IMR-90 (cell line): Measurements from ENCODE around the gene LEUTX. TPM values are rescaled to one million over a fixed set of nuclear protein-coding genes. Genes with fewer than 3 reads are reported as not detected.

Experiments
- ATAC-seq: fragments of 200-7000 bp; cut with Tn5 transposase; 2 replicates; pipeline ENCODE4 v1.9.1; 2020; ENCODE audit warnings: low read depth, mild to moderate bottlenecking, moderate library complexity
- BruUV-seq: library from RNA; stranded (reverse); fragments of 400-500 nt; replicated peaks from 2 replicates; lab custom pipeline; 2021; lab: Mats Ljungman, UMichigan
- CTCF ChIA-PET: fragments of 300-600 bp; formaldehyde crosslinking; extraction: SDS; loops from one replicate; lab custom pipeline; 2021; ENCODE audit warnings: antibody characterized with exemption; lab: Yijun Ruan, JAX
- POLR2A ChIA-PET: fragments of 300-600 bp; sonication (Branson Sonifier 250); formaldehyde crosslinking; loops from one replicate; lab custom pipeline; 2022; ENCODE audit warnings: antibody characterized with exemption; ENCODE audit not compliant: unreplicated experiment; lab: Charles Lee
- DNase-seq: peaks from one replicate; pipeline ENCODE4 v3.0.0; 2013
- H2AFZ ChIP-seq: replicated peaks from 2 replicates; pipeline ENCODE3; 2013; ENCODE audit warnings: low read length, mild to moderate bottlenecking; ENCODE audit not compliant: poor library complexity
- H2AK5ac ChIP-seq: 2 replicates; pipeline ENCODE4 v1.6.1; 2013; ENCODE audit warnings: low read depth, low read length, inconsistent platforms
- H2AK9ac ChIP-seq: replicated peaks from 2 replicates; pipeline ENCODE3; 2013; ENCODE audit warnings: mild to moderate bottlenecking, low read depth, low read length, moderate library complexity; ENCODE audit not compliant: poor library complexity
- H2BK120ac ChIP-seq: 2 replicates; pipeline ENCODE4 v1.6.1; 2013; ENCODE audit warnings: low read depth, low read length, inconsistent platforms
- H2BK15ac ChIP-seq: 3 replicates; pipeline ENCODE4 v1.6.1; 2013; ENCODE audit warnings: low read depth, low read length, inconsistent platforms
- H2BK20ac ChIP-seq: 2 replicates; pipeline ENCODE4 v1.6.1; 2013; ENCODE audit warnings: low read depth, mild to moderate bottlenecking, inconsistent platforms, low read length, moderate library complexity
- H2BK5ac ChIP-seq: 2 replicates; pipeline ENCODE4 v1.6.1; 2013; ENCODE audit warnings: mild to moderate bottlenecking, low read depth, low read length, inconsistent platforms; ENCODE audit not compliant: poor library complexity, severe bottlenecking
- H3K14ac ChIP-seq: replicated peaks from 2 replicates; pipeline ENCODE4 v1.6.1; 2013; ENCODE audit warnings: low read depth, low read length, inconsistent platforms
- H3K18ac ChIP-seq: 2 replicates; pipeline ENCODE4 v1.6.1; 2013; ENCODE audit warnings: low read depth, low read length, control low read depth
- H3K23ac ChIP-seq: 2 replicates; pipeline ENCODE4 v1.6.1; 2013; ENCODE audit warnings: low read depth, low read length, inconsistent platforms
- H3K27ac ChIP-seq: 2 replicates; pipeline ENCODE4 v1.5.1; 2013; ENCODE audit warnings: mild to moderate bottlenecking, control low read depth, low read length; ENCODE audit not compliant: insufficient read depth
- H3K27me3 ChIP-seq: 2 replicates; pipeline ENCODE4 v1.6.1; 2013; ENCODE audit warnings: low read length; ENCODE audit not compliant: control insufficient read depth, insufficient read depth
- H3K36me3 ChIP-seq: 2 replicates; pipeline ENCODE4 v1.6.1; 2013; ENCODE audit warnings: low read length, mixed read lengths; ENCODE audit not compliant: control insufficient read depth, insufficient read depth
- H3K4ac ChIP-seq: 2 replicates; pipeline ENCODE4 v1.6.1; 2013; ENCODE audit warnings: low read depth, low read length, inconsistent platforms
- H3K4me1 ChIP-seq: 2 replicates; pipeline ENCODE4 v1.6.1; 2013; ENCODE audit warnings: low read length, mixed read lengths; ENCODE audit not compliant: control insufficient read depth, insufficient read depth
- H3K4me2 ChIP-seq: 2 replicates; pipeline ENCODE4 v1.6.1; 2013; ENCODE audit warnings: low read depth, mild to moderate bottlenecking, control low read depth, low read length, moderate library complexity
- H3K4me3 ChIP-seq: 2 replicates; pipeline ENCODE4 v1.5.1; 2013; ENCODE audit warnings: low read depth, mild to moderate bottlenecking, control low read depth, low read length, moderate library complexity; ENCODE audit not compliant: insufficient read depth
- H3K56ac ChIP-seq: 2 replicates; pipeline ENCODE4 v1.6.1; 2013; ENCODE audit warnings: low read length, inconsistent platforms; ENCODE audit not compliant: insufficient read depth; ENCODE audit errors: extremely low read depth
- H3K79me1 ChIP-seq, 2 experiments: 2 replicates each; pipeline ENCODE4 v1.6.1; 2013; ENCODE audit warnings: low read length in 2 of 2, inconsistent platforms in 1 of 2, low read depth in 1 of 2
- H3K9ac ChIP-seq: 2 replicates; pipeline ENCODE4 v1.6.1; 2013; ENCODE audit warnings: low read depth, low read length, control low read depth
- H3K9me1 ChIP-seq: 2 replicates; pipeline ENCODE4 v1.6.1; 2013; ENCODE audit warnings: low read length, inconsistent platforms; ENCODE audit not compliant: insufficient read depth
- H3K9me3 ChIP-seq: 2 replicates; pipeline ENCODE4 v1.6.1; 2013; ENCODE audit warnings: low read length; ENCODE audit not compliant: control insufficient read depth, insufficient read depth
- H4K20me1 ChIP-seq: 2 replicates; pipeline ENCODE4 v1.6.1; 2013; ENCODE audit warnings: low read length, inconsistent platforms; ENCODE audit not compliant: insufficient read depth
- H4K5ac ChIP-seq: 2 replicates; pipeline ENCODE4 v1.6.1; 2013; ENCODE audit warnings: mild to moderate bottlenecking, low read depth, low read length, control low read depth
- H4K8ac ChIP-seq, 2 experiments: 2 replicates each; pipeline ENCODE4 v1.6.1; 2013; ENCODE audit warnings: low read depth in 2 of 2, low read length in 2 of 2, control low read depth in 1 of 2, inconsistent platforms in 1 of 2
- H4K91ac ChIP-seq: 2 replicates; pipeline ENCODE4 v1.6.1; 2013; ENCODE audit warnings: low read depth, low read length, inconsistent platforms; ENCODE audit not compliant: insufficient read depth
- BHLHE40 ChIP-seq: fragments of 150-350 bp; IDR thresholded peaks from 2 replicates; pipeline ENCODE4 v1.6.1; 2016; ENCODE audit warnings: mild to moderate bottlenecking, low read depth, low read length
- CEBPB ChIP-seq: IDR thresholded peaks from 2 replicates; pipeline ENCODE4 v1.6.1; 2012; ENCODE audit warnings: low read depth, low read length, improper control_type of control experiment
- CHD1 ChIP-seq: IDR thresholded peaks from 2 replicates; pipeline ENCODE4 v1.6.1; 2012; ENCODE audit warnings: low read depth, low read length, improper control_type of control experiment
- FOS ChIP-seq: fragments of 150-350 bp; IDR thresholded peaks from 2 replicates; pipeline ENCODE4 v1.6.1; 2016; ENCODE audit warnings: low read depth, low read length
- MAFK ChIP-seq: IDR thresholded peaks from 2 replicates; pipeline ENCODE4 v1.6.1; 2012; ENCODE audit warnings: low read depth, low read length, improper control_type of control experiment
- MAZ ChIP-seq: IDR thresholded peaks from 2 replicates; pipeline ENCODE4 v1.6.1; 2012; ENCODE audit warnings: low read depth, mild to moderate bottlenecking, low read length, improper control_type of control experiment, moderate library complexity, borderline replicate concordance
- MXI1 ChIP-seq: IDR thresholded peaks from 2 replicates; pipeline ENCODE4 v1.6.1; 2012; ENCODE audit warnings: low read depth, mild to moderate bottlenecking, low read length, moderate library complexity, borderline replicate concordance
- NFE2L2 ChIP-seq: fragments of 150-350 bp; IDR thresholded peaks from 2 replicates; pipeline ENCODE4 v1.6.1; 2016; ENCODE audit warnings: low read depth, mild to moderate bottlenecking, low read length
- POLR2A ChIP-seq: IDR thresholded peaks from 2 replicates; pipeline ENCODE4 v1.6.1; 2012; ENCODE audit warnings: mild to moderate bottlenecking, low read depth, low read length
- RAD21 ChIP-seq: IDR thresholded peaks from 2 replicates; pipeline ENCODE4 v1.6.1; 2012; ENCODE audit warnings: low read length, improper control_type of control experiment
- RCOR1 ChIP-seq: IDR thresholded peaks from 2 replicates; pipeline ENCODE4 v1.6.1; 2012; ENCODE audit warnings: mild to moderate bottlenecking, low read length, improper control_type of control experiment; ENCODE audit not compliant: insufficient replicate concordance
- RFX5 ChIP-seq: IDR thresholded peaks from 2 replicates; pipeline ENCODE4 v1.8.0; 2012; ENCODE audit warnings: low read depth, mild to moderate bottlenecking, low read length, moderate library complexity
- SMC3 ChIP-seq: fragments of 150-350 bp; IDR thresholded peaks from 2 replicates; pipeline ENCODE4 v1.6.1; 2016; ENCODE audit warnings: low read depth, mild to moderate bottlenecking, antibody characterized with exemption, low read length, moderate library complexity
- dilution Hi-C: fragments of 300-500 bp; cut with HindIII; formaldehyde crosslinking; loops from one replicate; pipeline ENCODE4 v1.14.3; 2018; ENCODE audit warnings: low sequenced_read_pairs; ENCODE audit not compliant: unreplicated experiment
- in situ Hi-C: fragments of 300-500 bp; cut with MboI; formaldehyde crosslinking; loops from 3 replicates; pipeline ENCODE4 v1.14.3; 2019; ENCODE audit warnings: low sequenced_read_pairs, inconsistent platforms, mixed read lengths
- intact Hi-C: fragments of 100-400 bp; cut with micrococcal nuclease; formaldehyde crosslinking; loops from 2 replicates; pipeline ENCODE4 v1.10.0; 2022
- polyA plus RNA-seq, 3 experiments: library from polyadenylated mRNA; depleted of rRNA; stranded (reverse); fragments of >200 nt; gene quantifications; 2 replicates each; pipeline ENCODE4 v1.2.3, GENCODE V29; 2012; ENCODE audit warnings: low replicate concordance in 1 of 3
- total RNA-seq: library from RNA; depleted of rRNA; stranded (reverse); fragments of >200 nt; gene quantifications from 2 replicates; pipeline ENCODE4 v1.2.3, GENCODE V29; 2012
- TF ChIP-seq, protein P1 (sequence below): conservative IDR thresholded peaks from 2 replicates; pipeline ENCODE4 v1.5.1; 2012; ENCODE audit warnings: mild to moderate bottlenecking, low read depth, low read length, improper control_type of control experiment
- TF ChIP-seq, protein P2 (sequence below): fragments of 150-350 bp; IDR thresholded peaks from 2 replicates; pipeline ENCODE4 v1.6.1; 2017; ENCODE audit warnings: mild to moderate bottlenecking, antibody characterized with exemption, low read length, low read depth
- TF ChIP-seq, protein P3 (sequence below): fragments of 150-350 bp; IDR thresholded peaks from 2 replicates; pipeline ENCODE4 v1.6.1; 2016; ENCODE audit warnings: low read depth, mild to moderate bottlenecking, low read length, moderate library complexity, borderline replicate concordance

The LEUTX gene
- total and polyA plus RNA-seq, 2 of the 4 experiments (the other 2 are of a cell fraction) = not detected

- Histone ChIP-seq H4K8ac (no peak overlapping the region), H3K4me2 (no peak overlapping the region), H3K23ac (no peak overlapping the region), H3K27me3 (no peaks in the 10 kb centered on the region), H2AK9ac (no peak overlapping the region), H3K9me1 (peaks cover 22% of the 10 kb centered on the region), H2AK5ac (no peak overlapping the region), H3K4ac (no peak overlapping the region), H2BK5ac (no peak overlapping the region), H4K20me1 (no peaks in the 10 kb centered on the region; the same call in 1 of the 2 replicates), H3K27ac (no peak overlapping the region), H2BK15ac (no peak overlapping the region), H2BK20ac (no peak overlapping the region), H3K9me3 (no peaks in the 10 kb centered on the region), H3K56ac (no peak overlapping the region), H2AFZ (no peak overlapping the region), H3K79me1 (peaks cover 12 to 35% of the 10 kb centered on the region in 2 experiments), H2BK120ac (no peak overlapping the region), H3K9ac (no peak overlapping the region), H4K91ac (no peak overlapping the region), H3K4me3 (no peak overlapping the region), H3K36me3 (peaks cover 45% of the 10 kb centered on the region), H3K4me1 (peaks cover 10% of the 10 kb centered on the region), H3K18ac (no peak overlapping the region), H4K5ac (no peak overlapping the region), H3K14ac (no peak overlapping the region)
- DNase-seq (no peak), ATAC-seq (no peak)
- no TSS peak for BruUV-seq
- CTCF ChIA-PET = no interaction called here
- intact Hi-C loops (no loop called here), in situ Hi-C loops (loop anchor here (25.0 kb wide), 1 partner anchor 394 kb away; the partner anchor contains the start of genes RPS16 and SUPT5H), dilution Hi-C loops (no loop called here)
- POLR2A ChIA-PET = no interaction called here
- TF ChIP-seq MAFK = no peak
- TF ChIP-seq CHD1 = no peak
- no peak for TF ChIP-seq MAZ
- TF ChIP-seq MXI1 = no peak
- TF ChIP-seq NFE2L2 = no peak
- TF ChIP-seq BHLHE40 = no peak
- no peak for TF ChIP-seq RAD21
- no peak for TF ChIP-seq POLR2A
- TF ChIP-seq SMC3 = no peak
- TF ChIP-seq, protein P1, sequence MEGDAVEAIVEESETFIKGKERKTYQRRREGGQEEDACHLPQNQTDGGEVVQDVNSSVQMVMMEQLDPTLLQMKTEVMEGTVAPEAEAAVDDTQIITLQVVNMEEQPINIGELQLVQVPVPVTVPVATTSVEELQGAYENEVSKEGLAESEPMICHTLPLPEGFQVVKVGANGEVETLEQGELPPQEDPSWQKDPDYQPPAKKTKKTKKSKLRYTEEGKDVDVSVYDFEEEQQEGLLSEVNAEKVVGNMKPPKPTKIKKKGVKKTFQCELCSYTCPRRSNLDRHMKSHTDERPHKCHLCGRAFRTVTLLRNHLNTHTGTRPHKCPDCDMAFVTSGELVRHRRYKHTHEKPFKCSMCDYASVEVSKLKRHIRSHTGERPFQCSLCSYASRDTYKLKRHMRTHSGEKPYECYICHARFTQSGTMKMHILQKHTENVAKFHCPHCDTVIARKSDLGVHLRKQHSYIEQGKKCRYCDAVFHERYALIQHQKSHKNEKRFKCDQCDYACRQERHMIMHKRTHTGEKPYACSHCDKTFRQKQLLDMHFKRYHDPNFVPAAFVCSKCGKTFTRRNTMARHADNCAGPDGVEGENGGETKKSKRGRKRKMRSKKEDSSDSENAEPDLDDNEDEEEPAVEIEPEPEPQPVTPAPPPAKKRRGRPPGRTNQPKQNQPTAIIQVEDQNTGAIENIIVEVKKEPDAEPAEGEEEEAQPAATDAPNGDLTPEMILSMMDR = no peak
- TF ChIP-seq FOS = no peak
- no peak for TF ChIP-seq RCOR1
- no peak for TF ChIP-seq RFX5
- TF ChIP-seq, protein P2, sequence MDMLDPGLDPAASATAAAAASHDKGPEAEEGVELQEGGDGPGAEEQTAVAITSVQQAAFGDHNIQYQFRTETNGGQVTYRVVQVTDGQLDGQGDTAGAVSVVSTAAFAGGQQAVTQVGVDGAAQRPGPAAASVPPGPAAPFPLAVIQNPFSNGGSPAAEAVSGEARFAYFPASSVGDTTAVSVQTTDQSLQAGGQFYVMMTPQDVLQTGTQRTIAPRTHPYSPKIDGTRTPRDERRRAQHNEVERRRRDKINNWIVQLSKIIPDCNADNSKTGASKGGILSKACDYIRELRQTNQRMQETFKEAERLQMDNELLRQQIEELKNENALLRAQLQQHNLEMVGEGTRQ = no peak
- TF ChIP-seq, protein P3, sequence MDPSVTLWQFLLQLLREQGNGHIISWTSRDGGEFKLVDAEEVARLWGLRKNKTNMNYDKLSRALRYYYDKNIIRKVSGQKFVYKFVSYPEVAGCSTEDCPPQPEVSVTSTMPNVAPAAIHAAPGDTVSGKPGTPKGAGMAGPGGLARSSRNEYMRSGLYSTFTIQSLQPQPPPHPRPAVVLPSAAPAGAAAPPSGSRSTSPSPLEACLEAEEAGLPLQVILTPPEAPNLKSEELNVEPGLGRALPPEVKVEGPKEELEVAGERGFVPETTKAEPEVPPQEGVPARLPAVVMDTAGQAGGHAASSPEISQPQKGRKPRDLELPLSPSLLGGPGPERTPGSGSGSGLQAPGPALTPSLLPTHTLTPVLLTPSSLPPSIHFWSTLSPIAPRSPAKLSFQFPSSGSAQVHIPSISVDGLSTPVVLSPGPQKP = no peak
- no peak for TF ChIP-seq CEBPB
These were observed 52.2 kb downstream of the LEUTX start for GRCh38 chr19:39830847-39831246.
